GM12873 (cell line): ENCODE results near the gene MEGF6.

Source experiments
- CTCF ChIP-seq: IDR thresholded peaks from 2 replicates; pipeline ENCODE4 v1.5.1; 2012; ENCODE audit warnings: low read depth, mild to moderate bottlenecking, moderate library complexity, low read length, control low read depth; ENCODE audit not compliant: insufficient read depth; ENCODE audit errors: missing control alignments

MEGF6 gene

GRCh38 chr1:3478187-3478586, 133.1 kb downstream of the MEGF6 start:
- no peak for TF ChIP-seq CTCF

DNA sequence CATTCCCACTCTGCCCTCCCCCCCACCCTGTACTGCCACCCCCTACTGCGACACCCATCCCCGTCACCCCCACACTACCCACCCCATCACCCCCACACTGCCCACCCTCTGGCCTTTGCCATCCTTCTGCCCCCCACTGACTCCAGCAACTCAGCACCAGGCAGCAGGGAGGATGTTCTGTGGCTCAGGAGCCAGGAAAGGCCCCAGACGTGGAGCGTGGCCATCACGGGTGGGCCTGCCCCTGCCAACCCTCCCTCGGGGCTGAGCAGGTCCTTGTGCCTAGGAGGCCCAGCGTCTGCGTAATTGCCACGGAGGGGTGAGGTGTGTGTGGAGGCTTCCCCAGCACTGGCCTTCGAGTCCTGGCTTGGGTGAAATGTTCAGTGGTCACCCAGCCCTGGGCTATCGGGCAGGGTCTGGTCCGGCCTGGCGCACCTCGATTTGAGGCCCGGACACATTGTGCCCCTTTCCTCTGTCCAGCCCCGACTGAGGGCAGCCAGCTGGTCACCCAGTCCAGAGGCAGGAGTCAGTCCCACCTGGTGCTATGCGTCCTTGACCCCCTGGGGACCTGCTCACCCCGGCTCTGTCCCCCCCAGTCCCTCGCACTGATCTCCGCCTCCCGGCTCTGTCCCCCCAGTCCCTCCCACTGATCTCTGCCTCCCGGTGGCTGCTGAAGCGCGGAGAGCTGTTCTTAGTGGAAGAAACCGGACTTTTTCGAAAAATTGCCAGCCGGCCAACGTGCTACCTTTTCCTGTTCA, 133.9 kb downstream of the MEGF6 start:
- no peak for TF ChIP-seq CTCF

DNA sequence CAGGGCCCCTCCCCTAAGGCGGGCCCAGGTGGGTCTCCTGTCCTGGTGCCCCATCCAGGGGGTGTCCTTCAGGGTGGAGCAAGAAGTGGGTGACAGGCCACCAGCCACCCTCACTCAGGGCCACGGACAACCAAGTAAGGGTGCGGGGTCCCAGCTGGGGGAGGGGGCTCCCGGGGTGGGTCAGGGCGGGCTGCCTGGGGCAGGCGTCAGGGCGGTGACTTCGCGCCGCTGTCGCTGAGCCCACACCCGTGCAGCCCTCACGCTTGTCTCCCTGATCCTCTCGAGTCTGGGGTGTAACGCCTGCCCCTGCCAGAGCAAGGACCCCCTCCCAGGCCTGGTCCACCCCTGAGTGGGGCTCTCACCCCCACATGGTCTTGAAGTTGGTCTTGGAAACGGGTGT, 134.6 kb downstream of the MEGF6 start:
- TF ChIP-seq CTCF = no peak

- TF ChIP-seq CTCF = no peak
Observed at GRCh38 chr1:3475839-3476573, 135.3 kb downstream of the MEGF6 start.

DNA sequence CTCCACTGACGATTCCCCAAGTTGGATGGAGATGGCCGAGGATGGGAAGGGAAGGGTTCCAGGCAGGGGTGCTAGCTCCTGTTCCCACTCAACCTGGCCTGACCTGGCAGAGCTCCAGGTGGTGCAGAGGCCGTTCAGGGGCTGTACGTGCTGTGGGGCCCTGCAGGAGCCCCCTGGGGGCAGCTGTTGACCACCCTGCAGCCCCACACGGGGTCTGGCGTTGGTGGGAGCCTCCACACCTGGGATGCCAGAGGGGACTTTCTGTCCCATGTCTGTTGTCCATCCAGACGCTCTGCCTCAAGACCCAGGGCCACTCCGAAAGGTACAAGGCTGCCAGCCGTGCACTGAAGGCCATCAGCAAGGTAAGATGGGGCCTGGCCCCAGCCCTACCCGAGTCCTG, 136.9 kb downstream of the MEGF6 start:
- no peak for TF ChIP-seq CTCF

GRCh38 chr1:3474016-3474415, 137.3 kb downstream of the MEGF6 start:
- TF ChIP-seq CTCF = no peak

DNA sequence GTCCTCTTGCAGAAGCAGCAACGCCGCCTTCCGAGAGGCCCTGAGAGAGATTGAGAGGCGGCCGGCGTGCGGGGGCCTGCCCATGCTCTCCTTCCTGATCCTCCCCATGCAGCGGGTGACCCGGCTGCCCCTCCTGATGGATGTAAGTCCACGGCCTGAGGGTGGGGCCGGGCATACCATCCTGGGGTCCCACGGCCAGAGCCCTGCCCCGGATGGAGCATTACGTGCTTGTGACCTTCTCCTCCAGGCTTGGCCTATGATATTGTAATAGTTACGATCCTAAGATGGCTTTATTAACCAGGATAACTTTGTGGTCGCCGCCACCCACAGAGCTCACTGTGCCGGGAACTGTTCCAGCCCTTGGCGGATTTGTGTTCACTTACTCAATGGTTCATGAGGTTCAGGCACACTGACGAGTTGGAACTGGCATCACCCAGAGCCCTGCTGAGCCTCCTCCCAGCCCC, 137.9 kb downstream of the MEGF6 start:
- no peak for TF ChIP-seq CTCF
